DMS79 (cell line): Measurements from ENCODE around the gene STOX2.

Experiments
- DNase-seq: peaks from one replicate; lab custom pipeline; 2025; lab: John Stamatoyannopoulos, UW

STOX2 gene, protein sequence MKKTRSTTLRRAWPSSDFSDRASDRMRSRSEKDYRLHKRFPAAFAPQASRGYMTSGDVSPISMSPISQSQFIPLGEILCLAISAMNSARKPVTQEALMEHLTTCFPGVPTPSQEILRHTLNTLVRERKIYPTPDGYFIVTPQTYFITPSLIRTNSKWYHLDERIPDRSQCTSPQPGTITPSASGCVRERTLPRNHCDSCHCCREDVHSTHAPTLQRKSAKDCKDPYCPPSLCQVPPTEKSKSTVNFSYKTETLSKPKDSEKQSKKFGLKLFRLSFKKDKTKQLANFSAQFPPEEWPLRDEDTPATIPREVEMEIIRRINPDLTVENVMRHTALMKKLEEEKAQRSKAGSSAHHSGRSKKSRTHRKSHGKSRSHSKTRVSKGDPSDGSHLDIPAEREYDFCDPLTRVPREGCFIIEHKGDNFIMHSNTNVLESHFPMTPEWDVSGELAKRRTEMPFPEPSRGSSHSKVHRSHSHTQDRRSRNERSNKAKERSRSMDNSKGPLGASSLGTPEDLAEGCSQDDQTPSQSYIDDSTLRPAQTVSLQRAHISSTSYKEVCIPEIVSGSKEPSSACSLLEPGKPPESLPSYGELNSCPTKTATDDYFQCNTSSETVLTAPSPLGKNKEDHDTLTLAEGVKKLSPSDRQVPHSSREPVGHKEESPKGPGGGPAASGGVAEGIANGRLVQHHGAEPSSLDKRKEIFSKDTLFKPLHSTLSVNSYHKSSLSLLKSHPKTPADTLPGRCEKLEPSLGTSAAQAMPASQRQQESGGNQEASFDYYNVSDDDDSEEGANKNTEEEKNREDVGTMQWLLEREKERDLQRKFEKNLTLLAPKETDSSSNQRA (N-terminal part only)

DNA sequence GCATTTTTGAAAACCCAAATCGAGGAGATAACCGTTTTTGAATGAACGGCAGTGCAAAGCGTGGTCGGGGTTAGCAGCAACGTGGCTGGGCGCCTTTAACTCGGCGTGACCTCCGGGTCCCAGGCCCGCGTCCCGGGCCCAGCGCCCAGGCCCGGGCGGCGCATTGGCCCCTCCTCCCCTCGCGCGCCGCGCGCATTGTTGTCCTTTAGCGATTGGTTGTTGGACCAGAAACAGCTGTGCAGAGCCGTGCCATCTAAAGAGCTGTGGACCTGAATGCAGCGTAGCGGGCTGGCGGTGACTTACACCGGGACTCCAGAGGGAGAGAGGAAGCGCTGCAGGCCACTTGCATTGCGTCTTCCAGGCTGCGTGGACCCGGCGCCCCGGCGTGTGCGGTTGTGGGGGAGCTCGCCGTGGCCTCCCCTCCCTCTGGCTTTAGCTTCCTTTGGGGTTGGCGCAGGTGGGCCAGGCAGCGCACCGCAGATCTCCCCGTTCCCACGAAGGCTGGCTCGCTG lies at the start of gene STOX2:
Gene STOX2 (plus strand): TSS at position 227 of the 512 bp plus-strand sequence. CDS start 1,484 bp downstream, outside the sequence.
- DNase-seq, result peak; percentile 48

DNA sequence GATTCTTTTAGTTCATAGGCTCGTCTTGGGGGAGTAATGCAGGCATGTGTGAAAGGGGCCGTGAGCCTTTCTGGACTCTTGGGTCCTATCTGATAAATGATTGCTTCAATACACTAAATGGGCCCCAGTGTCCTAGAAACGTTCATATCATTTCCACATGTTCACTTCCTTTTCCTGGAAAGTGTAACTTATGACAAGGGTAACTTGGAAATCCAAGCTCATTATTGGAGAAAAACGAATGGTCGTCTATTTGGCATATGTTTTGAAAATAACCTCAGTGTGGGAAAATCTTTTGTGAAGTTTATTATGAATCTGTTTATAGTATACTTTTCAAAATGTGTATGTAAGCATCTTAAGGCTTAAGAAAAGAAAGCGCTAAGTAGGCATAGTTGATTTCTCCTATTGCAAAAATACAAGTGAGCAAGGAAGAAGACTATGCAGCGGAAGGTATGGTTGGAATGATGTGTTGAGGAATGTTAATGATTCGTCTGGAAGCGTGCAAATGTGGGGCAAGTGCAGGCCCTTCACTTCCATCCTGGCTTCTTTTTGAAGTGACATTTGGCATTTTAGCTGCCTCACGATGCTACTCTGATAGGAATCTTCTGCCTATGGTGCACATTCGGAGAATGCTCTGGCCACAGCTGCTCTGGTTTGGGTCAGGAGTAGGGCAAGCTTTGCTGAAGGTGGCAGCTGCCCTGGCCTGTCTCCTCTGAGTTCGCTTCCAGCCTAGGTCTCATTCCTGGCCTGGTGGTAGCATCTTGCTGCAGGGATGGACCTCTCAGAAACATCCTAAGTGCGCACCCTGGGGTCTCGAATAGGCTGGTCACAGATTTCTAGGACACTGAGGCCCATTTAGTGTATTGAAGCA lies 49.5 kb upstream of the STOX2 start:
- DNase-seq, result no peak

DNA sequence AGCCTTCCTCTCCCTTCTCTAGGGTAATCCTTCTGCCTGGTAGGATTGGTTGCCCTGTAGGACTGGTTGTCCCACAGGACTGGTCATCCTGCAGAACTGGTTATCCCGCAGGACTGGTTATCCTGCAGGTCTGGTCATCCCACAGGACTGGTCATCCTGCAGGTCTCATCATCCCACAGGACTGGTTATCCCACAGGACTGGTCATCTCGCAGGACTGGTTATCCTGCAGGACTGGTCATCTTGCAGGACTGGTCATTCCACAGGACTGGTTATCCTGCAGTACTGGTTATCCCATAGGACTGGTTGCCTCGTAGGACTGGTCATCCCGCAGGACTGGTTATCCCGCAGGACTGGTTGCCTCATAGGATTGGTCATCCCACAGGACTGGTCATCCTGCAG lies 48.1 kb upstream of the STOX2 start:
- DNase-seq, result no peak

DNA sequence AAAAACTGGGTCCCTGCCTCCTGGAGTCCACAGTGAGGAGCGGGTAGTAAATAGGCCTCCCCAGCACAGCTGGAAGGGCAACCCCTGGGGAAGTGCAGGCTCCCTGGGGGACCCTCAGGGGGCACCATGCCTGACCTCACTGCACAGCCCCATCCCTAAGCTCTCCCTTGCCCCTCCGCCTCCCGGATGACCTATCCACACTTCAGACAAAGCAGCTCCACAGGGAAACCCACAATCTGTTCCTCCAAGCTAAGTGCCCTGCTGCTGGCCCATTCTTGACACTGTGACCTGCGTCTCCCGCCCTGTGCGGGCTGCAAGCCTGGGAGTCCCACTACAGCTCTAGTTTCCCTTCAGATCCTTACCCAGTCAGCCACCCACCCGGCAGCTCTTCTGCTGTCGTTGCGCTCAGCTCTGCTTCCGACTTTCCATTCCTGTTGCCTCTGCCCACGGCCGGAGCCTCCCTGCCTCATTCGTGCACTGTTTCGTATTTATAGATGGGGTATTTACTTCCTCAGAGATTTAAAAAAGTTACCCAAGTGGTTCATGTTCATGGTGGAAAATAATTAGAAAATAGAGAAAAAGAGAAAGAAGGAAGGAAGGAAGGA lies 47.0 kb upstream of the STOX2 start:
- no peak for DNase-seq

DNA sequence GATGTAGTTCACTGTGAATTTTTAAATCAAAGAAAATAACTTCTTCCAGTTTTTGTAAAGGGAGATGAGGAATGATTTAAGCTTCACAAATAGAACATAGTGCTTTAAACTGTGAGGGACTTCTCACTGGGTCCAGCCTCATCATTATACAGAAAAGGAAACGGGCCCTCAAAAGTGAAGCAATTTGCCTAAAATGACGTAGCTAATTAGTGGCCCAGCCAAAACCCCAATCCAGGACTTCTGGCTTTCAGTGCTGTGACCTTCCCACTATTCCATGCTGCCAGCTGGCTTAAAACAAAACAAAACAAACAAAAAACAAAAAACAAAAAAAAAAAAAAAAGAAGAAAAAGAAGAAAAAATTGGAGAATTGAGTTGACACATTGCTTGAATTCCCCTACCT lies 45.0 kb upstream of the STOX2 start:
- DNase-seq, result no peak

DNA sequence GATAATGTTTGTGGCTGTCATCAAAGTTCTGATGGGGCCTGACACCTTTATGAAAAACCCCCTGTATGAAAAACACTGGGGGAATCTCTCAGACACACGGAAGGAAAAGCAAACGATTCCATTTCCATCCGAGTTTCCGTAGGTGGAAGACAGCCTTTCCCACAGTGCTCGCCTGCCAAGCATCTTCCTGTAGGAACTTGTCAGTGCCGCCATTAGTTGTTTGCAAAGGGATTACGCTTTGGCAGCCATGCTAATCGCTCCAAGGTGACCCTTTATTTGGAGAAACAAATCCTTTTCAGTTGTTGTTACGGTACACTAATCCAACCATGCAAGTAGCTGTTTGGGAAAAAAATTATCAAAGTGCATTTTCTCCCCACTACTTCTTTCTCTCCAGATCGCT lies 44.4 kb upstream of the STOX2 start:
- DNase-seq, result no peak

DNA sequence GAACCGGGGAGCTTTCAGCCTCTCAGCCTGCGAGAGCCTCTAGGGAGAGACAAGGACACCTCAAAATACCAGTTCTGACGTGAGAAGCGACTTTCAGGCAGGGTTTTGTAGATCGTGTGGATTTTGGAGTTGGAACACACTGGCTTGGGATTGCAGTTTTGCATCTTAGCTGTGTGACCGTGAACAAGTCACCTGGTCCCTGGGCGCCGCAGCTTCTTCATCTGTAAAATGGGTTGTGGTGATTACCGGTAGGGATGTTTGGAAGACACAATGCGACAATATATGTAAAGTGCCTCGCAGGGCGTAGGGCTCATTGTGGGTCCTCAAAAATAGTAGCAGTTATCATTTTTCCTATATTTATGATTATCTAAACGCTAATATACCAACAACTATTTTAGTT lies 43.7 kb upstream of the STOX2 start:
- DNase-seq, result no peak

DNA sequence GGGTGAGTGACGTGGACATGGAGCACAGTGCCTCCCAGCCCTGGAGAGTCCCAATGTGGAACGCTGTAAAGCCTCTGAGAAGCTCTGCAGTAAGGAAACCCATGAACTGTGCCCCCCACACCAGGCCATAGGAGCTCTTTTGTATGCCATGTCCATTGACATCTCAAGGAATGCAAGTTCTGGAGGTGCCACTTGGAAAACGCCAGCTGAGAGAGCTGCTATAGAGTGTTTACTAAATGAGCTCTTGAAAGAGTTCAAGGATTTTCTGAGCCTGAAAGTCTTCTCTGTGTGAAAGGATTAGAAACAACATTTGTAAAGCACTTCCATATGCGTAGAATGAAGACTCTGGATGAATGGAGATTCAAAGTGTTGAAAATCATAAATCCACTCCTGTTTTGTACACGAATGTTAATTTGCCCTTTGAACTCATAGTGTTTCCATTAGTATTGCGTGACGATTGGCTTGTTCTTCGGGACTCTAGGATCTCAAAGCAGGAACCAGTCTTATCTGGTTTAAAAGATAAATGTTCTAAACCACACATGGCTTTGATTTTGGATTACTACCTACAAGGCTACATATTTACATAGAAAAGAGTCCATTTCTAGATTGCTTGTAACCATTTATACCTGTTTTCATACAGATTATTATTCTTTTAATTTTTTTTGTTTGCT lies 41.8 kb upstream of the STOX2 start:
- peak; percentile 37 for DNase-seq

DNA sequence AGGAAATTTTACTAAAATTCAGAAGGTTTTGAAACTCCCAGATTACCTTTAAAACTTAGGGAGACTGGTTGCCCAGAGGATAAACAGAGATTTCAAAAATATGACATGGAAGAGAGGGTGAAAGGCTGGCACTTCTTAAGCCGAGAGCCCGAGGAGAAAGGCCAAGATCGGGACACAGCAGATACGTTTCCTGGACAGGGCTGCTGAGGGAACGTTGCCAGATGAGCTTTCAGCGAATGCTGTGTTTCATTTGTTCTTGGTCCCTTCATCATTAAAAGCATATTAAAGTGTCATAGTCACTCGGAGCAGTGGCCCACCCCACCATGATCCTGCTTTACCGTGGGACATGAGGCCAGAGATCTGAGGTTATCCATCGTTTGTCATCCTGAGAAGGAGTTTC lies 37.9 kb upstream of the STOX2 start:
- no peak for DNase-seq

DNA sequence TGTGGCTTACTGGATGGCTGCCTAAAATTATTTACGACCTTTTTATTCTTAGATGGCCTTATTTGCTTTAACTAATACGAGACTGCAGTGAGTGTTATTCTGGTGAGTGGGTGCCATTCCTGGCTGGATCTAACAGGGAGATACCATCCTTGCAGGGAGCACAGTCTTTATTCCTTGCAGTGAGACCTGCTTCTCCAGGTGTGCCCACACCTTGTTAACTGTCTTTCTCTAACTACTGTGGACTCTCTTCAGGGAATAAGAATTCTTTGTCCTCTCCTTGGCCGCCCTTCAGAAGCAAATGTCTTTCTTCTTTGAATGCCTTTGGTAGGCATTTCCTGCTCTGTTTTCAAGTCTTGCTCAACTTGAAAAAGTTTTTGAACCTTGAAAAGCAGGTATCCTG lies 34.1 kb upstream of the STOX2 start:
- no peak for DNase-seq

DNA sequence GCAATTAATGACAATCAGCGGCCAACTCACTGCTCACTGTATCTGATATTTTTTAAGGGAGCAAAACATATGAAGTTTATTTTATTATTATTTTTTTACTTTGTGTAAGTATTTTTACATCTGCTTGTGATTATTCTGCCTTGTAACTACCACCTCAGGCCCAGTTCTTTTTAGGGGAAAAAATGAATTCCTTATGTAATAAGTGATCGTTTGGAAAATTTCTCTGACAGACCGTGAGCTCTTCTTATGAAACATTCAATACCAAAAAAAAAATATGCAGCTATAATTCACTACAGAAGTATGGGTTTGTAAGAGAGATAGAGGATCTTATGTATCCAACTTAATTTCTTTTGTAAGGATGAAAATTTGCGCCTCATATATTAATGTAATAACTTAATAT lies 33.5 kb upstream of the STOX2 start:
- no peak for DNase-seq

DNA sequence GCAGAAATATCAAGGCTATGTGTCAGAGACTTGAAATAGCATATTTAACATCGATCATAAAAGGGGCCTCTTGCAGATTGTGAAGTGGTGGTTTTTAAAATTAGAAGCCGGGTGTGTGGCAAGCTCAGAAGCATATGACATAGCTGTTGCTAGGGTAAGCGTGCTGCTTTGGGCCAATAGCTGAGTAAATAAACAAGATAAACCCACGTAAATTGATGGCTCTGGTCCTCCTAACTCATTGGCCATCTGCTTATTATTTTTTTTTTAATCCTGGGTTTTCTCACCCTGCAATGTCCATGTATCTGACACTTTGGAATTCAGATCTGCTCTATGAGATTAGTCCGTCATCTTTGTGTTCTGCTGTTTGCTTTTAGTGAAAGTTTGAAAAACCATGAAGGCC lies 32.6 kb upstream of the STOX2 start:
- DNase-seq, result no peak

DNA sequence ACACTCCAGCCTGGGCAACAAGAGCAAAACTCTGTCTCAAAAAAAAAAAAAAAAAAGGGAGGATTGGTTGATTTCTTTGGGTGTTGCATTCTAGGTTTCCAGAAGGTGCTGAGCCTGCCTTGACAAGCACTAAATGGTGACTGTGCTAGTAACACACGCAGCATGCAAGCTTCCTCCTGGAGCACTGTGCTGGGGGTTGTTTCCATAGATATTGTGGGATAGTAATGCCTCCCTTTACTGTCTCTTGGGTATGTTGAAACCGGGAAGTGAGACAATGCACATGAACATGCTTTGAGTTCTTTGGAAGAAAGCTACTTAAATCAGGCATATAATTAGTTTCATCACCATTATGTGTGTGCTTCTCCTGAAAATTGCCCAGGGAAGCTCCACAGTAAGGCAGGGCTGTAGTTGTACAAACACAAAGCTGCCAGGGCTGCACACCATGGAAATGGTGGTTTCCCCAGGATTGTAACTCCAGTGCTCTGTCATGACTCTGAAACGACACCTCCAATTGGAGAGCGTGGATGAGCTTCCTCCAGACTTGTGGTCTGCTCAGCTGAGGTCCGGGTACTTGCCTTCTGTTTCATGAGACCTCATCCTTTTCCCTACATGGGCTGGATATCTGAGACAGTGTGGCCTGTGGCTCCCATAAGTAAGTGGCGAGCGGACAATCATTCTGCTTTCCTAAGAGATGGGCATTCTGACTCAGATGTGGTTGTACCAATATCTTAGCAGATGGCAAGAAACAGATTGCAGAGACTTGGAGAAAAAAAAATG lies 31.5 kb upstream of the STOX2 start:
- no peak for DNase-seq

DNA sequence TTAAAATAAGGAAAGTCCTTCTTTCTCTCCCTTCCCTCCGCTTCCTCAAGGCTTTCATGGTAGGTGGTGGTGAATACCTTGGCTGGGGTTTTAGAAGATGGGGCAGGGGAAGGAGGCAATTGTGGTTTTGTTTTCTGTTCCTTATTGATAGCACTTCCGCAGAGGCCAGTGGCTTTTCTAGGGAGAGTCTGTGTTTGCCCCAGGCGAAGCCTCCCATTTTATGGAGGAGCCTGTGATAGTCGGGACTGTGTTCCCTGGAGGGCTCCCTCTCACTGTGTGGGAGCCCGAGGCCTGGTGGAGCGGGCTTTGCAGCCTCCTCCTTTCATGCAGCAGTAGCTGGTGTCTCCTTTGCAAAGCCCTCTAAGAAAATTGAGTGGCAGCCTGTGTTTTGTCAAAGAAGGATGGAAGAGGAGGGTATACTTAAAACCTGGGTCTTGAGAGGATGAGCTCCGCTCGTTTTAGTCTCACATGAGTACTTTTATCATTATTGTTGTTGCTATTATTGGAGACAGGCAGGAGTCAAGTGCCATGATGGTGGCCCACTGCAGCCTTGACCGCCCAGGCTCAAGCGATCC lies 29.8 kb upstream of the STOX2 start:
- DNase-seq, result no peak

DNA sequence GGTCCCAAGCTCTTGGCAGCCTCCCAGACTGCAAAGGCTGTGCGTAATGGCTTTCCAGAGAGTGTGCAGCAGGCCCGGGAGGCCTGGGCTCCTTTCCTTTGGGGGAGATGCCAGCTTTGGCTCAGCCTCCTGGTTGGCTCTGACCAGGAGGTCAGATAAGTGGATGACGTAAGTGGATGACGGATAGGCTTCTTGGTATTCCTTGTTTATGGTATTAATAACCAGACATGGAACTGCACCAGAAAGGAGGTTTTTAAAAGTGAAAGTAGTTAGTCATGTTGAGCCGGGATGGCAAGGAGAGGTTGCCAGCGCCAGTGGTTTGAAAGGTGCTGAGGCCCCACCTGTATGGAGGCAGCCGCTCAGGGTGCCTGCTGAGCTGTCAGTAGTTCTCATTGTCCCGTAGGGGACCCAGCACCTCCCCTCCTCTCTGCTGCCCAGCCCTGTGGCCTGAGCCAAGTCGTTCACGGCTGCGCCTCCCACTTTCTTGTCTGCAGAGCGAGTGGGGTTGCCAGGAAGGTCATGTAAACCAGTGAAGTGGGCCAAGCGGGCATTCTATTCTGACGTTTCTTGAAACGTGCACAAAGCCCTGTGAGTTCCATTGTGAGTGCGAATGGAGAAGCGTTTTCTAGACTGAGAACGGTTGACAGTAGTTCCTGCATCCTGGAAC lies 28.7 kb upstream of the STOX2 start:
- DNase-seq, result peak; percentile 83

DNA sequence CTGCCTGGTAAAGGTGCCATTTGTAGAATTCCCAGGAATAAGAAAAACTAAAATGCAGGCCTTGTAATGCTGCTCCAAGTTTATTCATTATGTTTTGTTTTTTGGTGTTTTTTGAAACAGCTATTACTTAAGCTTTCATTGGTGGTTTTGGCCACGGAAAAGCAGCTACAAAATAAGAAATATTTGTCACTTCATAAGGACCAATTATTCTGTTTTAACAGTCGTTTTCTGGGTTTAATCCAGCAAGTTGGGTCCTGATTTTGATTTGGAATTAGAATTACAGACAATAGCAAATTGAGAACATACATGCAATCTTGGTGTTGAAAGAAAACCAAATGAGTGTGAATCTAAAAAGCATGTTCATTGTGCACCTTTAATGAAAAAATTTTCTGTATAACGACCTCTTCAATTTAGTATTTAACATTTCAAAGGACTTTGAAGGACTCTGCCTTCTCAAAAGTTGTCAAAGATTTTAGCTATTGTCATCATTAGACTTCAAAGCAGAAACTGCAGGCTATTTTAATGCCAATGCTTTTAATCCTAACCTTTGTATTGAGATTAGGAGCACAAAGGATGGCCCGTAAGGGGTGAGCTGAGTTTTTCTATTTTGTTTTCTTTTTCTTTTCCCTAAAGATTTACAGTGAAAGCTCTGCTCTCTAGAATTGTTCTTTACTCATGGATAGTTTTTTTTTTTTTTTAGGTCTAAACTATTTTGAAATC lies 26.7 kb upstream of the STOX2 start:
- no peak for DNase-seq

DNA sequence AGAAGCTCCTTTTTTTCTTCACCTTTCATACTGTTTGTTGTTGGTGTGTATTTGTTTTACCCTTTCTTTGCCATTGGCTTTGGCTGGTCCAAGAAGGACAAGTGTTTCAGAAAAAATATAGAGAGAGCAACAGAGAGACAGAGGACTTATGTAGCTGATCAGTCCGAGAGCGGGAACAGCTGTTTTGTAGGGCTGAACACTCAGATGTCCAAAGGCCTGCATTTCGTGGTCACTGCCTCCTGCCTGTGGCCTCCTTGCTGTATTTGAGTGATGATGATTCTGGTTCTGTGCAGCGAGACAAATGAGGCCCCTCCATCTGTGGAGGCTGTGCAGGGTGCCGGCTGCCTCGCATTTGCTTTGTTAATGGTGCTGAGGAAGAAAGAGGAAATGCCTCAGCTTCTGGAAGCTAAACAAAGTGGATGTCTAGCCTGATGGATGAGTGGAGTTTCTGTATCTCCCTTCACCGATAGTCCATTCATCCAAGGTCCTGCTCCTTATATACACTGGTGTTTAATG lies 19.8 kb upstream of the STOX2 start:
- no peak for DNase-seq

DNA sequence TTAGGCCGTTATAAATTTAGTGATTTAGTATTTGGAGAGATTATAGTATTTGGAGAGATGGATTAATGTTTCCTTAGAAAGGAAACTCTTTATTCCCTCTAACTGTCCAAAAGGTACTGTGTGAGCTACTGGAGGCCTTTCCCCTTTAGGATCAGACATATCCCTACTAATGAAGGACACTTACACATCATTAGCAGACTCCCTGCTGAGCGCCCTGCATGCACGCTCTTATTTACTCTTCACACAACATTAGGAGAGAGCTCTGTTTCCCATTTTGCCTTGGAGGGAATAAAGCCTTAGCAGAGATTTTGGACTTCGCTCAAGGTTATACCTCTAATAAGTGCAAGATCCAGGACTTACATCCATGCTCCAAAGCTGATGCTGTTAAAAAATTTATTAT lies 17.8 kb upstream of the STOX2 start:
- DNase-seq, result no peak
